Ovary (tissue), 1 donor: Measurements from ENCODE around the gene BDH1.

Source experiments
- EP300 ChIP-seq: sonication (generic); formaldehyde crosslinking; IDR thresholded peaks from one replicate; pipeline ENCODE4 v1.6.1; 2017; ENCODE audit warnings: antibody characterized with exemption
- POLR2A ChIP-seq: fragments of 450-650 bp; IDR thresholded peaks from one replicate; pipeline ENCODE4 v1.6.1; 2017; ENCODE audit warnings: antibody characterized with exemption, mild to moderate bottlenecking, moderate library complexity

DNA sequence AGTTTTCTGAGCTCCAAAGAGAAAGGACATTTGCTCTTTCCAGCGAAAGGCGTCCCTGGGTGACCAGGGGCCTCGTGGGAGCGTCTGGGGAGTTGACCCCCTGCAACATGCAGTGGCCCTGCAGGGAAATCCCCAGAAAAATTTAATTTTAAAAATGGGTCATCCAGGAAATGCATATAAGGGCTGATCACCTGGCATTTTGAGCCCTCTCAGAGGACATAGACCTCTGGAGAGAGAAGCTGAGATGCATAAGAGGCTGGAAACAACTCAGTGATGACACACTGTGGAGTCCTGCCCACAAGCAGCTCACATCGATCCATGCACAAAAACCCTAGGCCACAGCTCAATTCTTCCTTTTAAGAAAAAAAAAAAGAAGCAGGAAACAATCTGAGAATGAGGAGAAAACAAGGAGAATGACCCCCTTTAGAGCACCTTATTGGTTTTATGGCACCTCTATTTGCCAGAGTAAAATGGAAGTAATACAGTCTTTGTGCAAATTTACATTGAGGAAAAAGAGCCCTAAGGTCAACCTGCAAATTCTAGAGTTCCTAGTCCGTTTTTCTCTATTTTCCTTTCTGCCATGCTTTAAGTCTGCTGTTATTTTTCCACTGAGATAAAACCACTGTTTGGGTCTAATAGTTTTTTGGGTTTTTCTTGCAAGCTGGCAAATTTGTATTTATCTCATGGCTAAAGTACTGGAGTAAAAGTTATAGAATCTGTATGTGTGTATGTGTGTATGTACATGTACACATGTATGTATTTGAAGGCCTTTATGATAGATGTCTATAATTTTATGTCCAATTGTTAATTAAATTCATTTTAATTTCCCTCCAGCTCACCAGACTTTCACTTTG, 6.9 kb upstream of the BDH1 start:
- TF ChIP-seq POLR2A (no peak), EP300 (no peak)
